H4 (cell line): ENCODE results near the gene CFAP157. TPM values are rescaled to one million over a fixed set of nuclear protein-coding genes. Genes with fewer than 3 reads are reported as not detected.

Experiments used
- DNase-seq: peaks from one replicate; pipeline ENCODE4 v3.0.0-alpha.2; 2015; ENCODE audit warnings: low spot score
- total RNA-seq: library from RNA; depleted of rRNA; stranded (reverse); fragments of >200 nt; shearing (Covaris generic); gene quantifications from 2 replicates; pipeline ENCODE4 v1.2.3, GENCODE V29; 2014; rRNA removed

Gene CFAP157
- not detected in 2 replicates for total RNA-seq

GRCh38 chr9:127706836-127707241 lies at the start of gene CFAP157:
CFAP157 (plus strand) TSS chr9:127706988; CDS start chr9:127707032, 44 bp downstream.
- no peak for DNase-seq

DNA sequence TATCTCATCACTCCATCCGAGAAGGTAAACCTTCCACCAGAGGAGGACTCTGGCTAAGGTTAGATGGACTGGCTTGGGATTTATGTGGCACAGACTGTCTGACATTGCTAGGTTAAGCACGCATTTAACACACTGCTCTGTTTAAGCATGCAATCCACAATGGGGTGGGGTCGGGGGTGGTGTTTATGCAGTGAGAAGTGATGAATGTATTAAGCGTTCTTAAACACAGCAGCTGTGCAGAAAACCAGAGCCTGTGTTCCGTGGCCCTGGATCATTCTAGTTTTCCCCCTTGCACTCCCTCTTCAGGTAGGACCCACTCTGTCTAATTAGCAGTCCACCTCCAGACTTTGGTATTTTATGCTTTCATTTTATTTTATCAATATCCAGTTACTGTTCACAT lies 48.4 kb upstream of the CFAP157 start:
- DNase-seq, result no peak

- no peak for DNase-seq
Measured at GRCh38 chr9:127660886-127661741, 45.7 kb upstream of the CFAP157 start.

DNA sequence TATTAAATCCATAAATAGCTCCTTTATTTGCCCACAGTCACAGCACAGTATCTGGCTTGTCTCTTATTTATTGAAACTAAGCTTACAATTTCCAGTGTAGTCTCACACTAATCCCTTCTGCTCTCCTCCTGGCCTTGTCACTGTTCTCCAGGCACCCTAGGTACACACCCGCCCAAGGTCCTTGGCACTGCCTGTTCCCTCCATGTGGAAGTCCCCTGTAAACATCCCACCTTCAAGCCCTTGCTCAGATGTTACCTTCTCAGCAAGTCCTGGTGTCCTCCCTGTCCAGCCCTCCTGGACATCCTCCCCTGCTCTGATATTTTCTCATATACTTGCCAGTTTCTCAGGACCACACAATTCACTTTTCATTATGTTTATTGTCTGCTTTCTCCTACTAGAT lies 44.2 kb upstream of the CFAP157 start:
- DNase-seq, result no peak

- no peak for DNase-seq
Measured at GRCh38 chr9:127664324-127664677, 42.5 kb upstream of the CFAP157 start.

DNA sequence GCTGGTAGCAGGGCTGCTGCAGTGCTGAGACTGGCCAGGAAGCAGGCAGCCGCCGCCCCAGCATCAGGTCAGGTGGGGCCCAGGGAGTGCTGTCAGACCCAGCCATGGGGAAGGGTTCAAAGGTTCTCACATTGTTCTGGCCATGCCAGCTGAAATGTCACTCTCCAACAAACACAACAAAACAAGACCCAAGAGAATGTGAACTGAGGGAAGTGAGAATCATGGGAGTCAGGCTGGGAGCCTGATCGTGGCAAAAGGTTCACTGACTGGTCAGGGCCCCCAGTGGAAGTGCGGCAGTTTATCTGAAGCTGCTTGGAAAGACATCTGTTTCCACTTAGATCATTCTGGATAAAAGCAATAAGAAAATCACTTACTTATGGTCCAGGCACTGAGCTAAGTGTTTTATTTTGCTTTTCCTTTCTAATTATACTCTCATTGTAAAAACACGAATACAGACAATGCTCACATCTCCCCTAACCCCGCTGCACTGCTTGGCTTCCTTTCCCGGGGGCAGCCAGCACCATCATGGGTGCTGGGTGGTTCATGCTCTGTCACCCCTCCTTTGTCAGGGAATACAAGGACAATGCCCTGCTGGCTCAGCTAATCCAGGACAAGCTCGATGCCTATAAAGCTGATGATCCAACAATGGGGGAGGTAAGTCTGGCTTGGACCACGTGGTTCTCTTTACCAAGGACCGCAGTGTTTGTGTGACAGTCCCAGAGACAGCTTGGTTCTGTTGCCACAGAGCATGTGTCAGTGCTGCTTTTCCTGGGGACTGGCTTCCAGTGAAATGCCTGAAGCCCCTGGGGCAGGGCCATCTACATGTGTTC lies 41.9 kb upstream of the CFAP157 start:
- DNase-seq, result no peak

GRCh38 chr9:127667127-127667844 lies 39.5 kb upstream of the CFAP157 start:
- DNase-seq, result no peak

DNA sequence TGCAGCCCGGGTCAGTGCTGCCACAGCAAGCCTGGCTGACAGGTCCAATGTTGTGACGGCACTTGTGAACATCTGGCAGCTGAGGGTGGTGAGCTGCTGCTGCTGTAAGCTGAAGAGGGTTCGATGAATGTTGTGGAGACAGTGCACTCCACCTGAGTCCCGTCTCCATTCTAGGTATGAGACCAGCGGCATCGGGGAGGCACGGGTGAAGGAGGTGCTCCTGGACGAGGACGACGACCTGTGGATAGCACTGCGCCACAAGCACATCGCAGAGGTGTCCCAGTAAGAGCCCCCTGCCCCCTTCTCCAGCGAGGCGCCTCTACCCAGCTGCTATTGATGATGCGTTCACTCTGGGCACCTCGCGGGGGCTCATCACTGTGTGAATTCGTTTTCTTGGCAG lies 38.9 kb upstream of the CFAP157 start:
- DNase-seq, result no peak

- no peak for DNase-seq
Measured at GRCh38 chr9:127673234-127673633, 33.6 kb upstream of the CFAP157 start.

DNA sequence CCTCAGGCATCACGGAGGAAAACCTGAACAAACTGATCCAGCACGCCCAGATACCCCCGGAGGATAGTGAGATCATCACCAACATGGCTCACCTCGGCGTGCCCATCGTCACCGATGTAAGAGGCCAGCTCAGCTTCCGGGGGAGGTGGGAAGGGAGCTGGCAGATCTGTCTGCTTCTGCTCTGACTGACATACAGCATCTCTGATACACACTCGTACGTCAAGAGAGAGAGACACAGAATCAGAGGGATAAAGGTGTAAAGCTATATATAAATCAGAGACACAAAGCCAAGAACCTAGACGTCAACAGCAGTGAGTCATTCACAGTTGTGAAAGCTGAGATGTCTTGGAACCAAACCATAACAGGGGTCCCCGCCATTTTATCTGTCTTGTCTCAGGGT lies 30.1 kb upstream of the CFAP157 start:
- no peak for DNase-seq

- DNase-seq, result no peak
Measured at GRCh38 chr9:127679506-127679905, 27.3 kb upstream of the CFAP157 start.

DNA sequence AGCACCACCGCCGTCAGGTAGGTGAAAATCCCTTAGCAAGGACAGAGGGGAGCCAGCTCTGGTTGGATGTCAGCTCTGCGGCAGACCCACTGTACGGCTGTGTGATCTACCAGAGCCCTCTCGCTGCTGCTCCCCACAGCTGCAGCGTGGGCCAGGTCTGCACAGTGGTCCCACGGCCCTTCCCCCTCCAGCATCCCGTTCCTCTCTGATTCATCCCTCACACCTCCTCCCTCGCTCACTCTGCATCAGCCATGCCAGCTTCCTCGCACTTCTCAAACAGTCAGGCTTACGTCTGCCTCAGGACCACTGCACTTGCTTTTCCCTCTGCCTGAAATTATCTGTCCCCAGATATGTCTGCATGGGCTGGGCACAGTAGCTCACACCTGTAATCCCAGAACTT lies 26.6 kb upstream of the CFAP157 start:
- DNase-seq, result no peak

DNA sequence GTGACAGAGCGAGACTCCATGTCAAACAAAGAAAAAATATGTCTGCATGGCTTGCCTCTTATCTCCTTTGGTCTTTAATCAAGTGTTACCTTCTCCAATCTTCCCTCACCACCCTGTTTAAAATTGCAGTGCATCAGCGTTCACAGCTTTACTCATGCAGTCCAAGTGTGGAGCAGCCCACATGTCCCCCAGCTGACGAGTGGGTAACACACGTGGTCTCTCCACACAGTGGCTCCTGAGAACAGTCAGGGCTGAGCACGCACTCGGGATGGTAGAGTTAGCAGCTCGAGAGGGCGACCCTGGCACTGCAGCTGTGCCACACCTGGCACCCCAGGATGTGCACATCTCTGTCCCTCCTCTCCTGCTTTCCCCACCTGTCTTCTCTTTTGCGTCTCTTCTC lies 25.9 kb upstream of the CFAP157 start:
- no peak for DNase-seq

- DNase-seq, result no peak
Measured at GRCh38 chr9:127682351-127683136, 24.2 kb upstream of the CFAP157 start.

DNA sequence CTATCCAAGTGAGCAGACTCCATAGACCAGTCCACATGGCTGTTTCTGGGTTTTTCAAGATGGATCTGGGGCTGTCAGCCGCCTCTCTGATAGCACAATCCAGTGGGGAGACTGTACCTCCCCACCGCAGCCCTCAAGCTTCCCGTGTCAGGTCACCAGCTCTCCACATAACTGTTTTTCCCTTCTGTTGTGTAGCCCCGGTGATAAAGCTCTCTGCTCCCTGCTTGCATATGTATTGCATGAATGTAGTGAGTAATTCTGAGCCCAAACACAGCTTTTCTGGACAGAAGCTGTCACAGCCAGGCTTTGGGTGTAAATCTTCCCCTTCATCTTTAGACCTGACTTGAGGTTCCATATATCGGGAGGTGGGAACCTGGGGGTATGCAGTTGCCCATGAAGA lies 23.1 kb upstream of the CFAP157 start:
- DNase-seq, result no peak

DNA sequence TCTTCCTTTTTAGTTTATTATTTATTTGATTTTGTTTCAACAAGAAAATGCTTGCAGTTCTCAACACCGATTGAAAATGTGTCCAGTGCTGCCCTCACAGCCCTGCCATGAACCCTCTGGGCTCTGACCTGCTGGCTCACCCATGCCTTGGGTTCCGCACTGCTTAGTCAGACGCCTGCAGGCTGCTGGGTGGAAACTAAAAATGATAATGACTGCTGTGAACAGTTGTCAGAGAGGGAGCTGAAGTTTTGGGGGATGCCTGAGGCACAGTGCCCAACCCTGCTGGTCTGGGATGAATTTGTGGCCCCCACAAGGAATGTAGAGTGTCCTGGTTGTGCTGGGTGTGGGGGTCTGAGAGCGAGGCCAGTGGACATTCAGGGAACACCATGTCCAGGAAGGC lies 22.2 kb upstream of the CFAP157 start:
- DNase-seq, result no peak

- DNase-seq, result no peak
Measured at GRCh38 chr9:127686461-127687393, 20.1 kb upstream of the CFAP157 start.

DNA sequence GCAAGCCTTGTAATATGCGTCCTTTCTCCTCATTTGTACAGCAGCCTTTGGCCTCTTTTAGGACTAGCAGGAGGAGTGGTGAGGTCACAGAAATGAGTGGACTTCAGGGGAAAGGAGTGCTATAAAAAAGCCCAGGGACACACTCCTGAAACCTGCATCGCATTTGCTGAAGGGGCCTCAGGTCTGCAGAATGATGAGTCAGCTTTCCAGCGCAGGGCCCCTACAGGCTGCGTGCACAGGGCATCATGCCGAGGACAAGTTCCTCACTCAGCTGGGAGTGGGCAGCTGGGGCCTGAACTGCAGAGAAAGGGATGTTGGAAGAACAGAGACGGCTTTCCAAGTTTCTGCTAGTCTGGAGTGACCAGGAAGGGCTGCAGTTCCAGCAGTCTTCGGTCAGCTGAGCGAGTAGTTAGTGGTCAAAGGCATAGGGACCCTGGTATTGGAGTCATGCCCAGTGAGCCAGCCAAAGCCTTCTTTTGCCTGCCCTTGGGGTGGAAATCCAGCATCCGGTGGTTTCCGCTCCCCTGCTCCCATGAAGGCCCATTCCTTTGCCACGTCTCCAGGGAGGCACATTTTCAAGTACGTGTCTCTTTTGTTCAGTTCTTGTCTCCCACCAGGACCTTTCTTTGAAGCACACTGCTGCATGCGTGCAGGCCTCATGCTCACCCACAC lies 17.3 kb upstream of the CFAP157 start:
- no peak for DNase-seq

GRCh38 chr9:127690735-127691134 lies 16.1 kb upstream of the CFAP157 start:
- no peak for DNase-seq

- DNase-seq, result no peak
Measured at GRCh38 chr9:127692071-127692470, 14.7 kb upstream of the CFAP157 start.
